ENCODE measurements around the gene GSTM4. TPM values are rescaled to one million over a fixed set of nuclear protein-coding genes. Genes with fewer than 3 reads are reported as not detected.

Gene GSTM4
- total RNA-seq, 1 experiment from 2014 or later: 22.0 TPM

DNA sequence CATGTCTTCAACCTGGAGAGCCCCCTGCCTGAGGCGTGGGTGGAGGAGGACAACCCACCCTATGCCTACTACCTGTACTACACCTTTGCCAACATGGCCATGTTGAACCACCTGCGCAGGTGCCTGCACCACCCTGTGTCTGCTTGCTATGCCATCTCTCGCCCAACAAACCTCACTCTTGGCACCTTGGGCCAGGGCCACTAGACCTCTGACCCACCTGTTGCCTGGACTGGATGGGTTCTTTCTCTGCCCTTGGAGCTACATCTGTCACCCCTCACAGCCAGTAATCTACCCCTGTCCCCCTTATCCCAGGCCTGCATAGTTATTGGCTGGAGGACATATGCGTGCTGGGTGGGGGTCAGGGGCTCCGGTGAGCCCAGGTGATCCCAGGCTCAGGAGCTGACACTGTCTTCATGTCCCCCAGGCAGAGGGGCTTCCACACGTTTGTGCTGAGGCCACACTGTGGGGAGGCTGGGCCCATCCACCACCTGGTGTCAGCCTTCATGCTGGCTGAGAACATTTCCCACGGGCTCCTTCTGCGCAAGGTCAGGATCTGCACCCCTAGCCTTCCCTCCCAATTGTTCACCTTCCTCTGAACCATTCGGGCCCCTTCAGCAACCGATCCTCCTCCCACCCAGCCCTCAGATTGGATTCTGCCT is 26.4 kb upstream of the GSTM4 start:
- no peak for TF ChIP-seq TCF7L2 (IDR thresholded peaks at IDR 0.05; ENCODE audit: low read depth, low read length)
- no peak for TF ChIP-seq SIN3A (IDR thresholded peaks at IDR 0.05; ENCODE audit: borderline replicate concordance, insufficient read depth, low read depth, low read length)
- TF ChIP-seq POLR2AphosphoS5 (IDR thresholded peaks at IDR 0.05; ENCODE audit: low read depth, low read length): no peak
- TF ChIP-seq, protein P1, sequence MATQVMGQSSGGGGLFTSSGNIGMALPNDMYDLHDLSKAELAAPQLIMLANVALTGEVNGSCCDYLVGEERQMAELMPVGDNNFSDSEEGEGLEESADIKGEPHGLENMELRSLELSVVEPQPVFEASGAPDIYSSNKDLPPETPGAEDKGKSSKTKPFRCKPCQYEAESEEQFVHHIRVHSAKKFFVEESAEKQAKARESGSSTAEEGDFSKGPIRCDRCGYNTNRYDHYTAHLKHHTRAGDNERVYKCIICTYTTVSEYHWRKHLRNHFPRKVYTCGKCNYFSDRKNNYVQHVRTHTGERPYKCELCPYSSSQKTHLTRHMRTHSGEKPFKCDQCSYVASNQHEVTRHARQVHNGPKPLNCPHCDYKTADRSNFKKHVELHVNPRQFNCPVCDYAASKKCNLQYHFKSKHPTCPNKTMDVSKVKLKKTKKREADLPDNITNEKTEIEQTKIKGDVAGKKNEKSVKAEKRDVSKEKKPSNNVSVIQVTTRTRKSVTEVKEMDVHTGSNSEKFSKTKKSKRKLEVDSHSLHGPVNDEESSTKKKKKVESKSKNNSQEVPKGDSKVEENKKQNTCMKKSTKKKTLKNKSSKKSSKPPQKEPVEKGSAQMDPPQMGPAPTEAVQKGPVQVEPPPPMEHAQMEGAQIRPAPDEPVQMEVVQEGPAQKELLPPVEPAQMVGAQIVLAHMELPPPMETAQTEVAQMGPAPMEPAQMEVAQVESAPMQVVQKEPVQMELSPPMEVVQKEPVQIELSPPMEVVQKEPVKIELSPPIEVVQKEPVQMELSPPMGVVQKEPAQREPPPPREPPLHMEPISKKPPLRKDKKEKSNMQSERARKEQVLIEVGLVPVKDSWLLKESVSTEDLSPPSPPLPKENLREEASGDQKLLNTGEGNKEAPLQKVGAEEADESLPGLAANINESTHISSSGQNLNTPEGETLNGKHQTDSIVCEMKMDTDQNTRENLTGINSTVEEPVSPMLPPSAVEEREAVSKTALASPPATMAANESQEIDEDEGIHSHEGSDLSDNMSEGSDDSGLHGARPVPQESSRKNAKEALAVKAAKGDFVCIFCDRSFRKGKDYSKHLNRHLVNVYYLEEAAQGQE (IDR thresholded peaks at IDR 0.05; ENCODE audit: insufficient read depth in 1 of 2, low read depth in 2 of 2, low read length in 1 of 2): no peak
- TF ChIP-seq, protein P2, sequence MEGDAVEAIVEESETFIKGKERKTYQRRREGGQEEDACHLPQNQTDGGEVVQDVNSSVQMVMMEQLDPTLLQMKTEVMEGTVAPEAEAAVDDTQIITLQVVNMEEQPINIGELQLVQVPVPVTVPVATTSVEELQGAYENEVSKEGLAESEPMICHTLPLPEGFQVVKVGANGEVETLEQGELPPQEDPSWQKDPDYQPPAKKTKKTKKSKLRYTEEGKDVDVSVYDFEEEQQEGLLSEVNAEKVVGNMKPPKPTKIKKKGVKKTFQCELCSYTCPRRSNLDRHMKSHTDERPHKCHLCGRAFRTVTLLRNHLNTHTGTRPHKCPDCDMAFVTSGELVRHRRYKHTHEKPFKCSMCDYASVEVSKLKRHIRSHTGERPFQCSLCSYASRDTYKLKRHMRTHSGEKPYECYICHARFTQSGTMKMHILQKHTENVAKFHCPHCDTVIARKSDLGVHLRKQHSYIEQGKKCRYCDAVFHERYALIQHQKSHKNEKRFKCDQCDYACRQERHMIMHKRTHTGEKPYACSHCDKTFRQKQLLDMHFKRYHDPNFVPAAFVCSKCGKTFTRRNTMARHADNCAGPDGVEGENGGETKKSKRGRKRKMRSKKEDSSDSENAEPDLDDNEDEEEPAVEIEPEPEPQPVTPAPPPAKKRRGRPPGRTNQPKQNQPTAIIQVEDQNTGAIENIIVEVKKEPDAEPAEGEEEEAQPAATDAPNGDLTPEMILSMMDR (IDR thresholded peaks at IDR 0.05): no peak
- CTCF ChIA-PET: interaction anchor here (0.7 to 1.4 kb wide), 5 partner anchors 11 to 83 kb away, joined by 3 to 6 read pairs (median 4); no protein-coding TSS in a partner anchor
- in situ Hi-C loops (cut with HindIII; ENCODE audit: low pct_unique_long_range_greater_than_20kb, low sequenced_read_pairs) (no loop called here), intact Hi-C loops (cut with micrococcal nuclease; ENCODE audit: unreplicated experiment) (no loop called here)
- Histone ChIP-seq H3K36me3 (ENCODE audit: control insufficient read depth, insufficient read depth, low read length) (no peaks in the 10 kb centered on the region), H3K27ac (ENCODE audit: low read length) (no peak overlapping the region), H3K4me1 (ENCODE audit: control insufficient read depth, insufficient read depth, low read length) (no peaks in the 10 kb centered on the region), H3K4me3 (ENCODE audit: low read depth in 2 of 2, low read length in 2 of 2) (no peak overlapping the region), H3K27me3 (ENCODE audit: control insufficient read depth, insufficient read depth, low read length) (no peaks in the 10 kb centered on the region), H3K9me3 (ENCODE audit: control insufficient read depth, insufficient read depth, low read depth, low read length) (no peaks in the 10 kb centered on the region)
- POLR2A ChIA-PET: no interaction called here
- DNase-seq (ENCODE audit: low read depth, low spot score) (no peak), ATAC-seq (no peak)
- no TSS peak for BruUV-seq (replicated peaks)

DNA sequence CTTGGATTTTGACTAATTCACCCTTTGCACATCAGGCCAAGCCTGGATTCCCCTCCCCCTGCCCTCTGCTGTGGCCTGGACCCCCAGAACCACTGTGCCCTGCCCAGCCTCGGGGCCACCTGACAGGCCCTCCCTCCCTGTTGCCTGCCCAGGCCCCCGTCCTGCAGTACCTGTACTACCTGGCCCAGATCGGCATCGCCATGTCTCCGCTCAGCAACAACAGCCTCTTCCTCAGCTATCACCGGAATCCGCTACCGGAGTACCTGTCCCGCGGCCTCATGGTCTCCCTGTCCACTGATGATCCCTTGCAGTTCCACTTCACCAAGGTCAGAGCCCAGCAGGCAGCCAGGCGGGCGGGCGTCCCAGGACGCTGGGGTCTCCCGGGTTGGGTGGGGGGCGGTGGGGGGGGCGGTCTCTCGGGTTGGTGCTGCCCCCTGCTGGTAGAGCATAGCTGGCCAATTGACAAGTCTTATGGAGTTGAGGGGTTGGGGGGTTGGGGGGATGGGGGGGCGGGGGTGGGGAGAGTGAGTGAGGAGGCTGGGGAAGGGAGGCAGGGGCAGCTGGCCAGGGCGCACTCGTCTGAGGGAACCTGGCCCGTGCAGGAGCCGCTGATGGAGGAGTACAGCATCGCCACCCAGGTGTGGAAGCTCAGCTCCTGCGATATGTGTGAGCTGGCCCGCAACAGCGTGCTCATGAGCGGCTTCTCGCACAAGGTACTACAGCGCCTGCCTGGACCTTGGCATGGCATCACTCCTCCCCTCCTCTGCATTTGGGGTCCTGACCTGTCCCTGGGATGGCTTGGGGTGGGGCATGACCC is 25.6 kb upstream of the GSTM4 start:
- Histone ChIP-seq H3K4me3 (ENCODE audit: low read depth in 2 of 2, low read length in 2 of 2) (no peak overlapping the region), H3K36me3 (ENCODE audit: control insufficient read depth, insufficient read depth, low read length) (no peaks in the 10 kb centered on the region), H3K27me3 (ENCODE audit: control insufficient read depth, insufficient read depth, low read length) (no peaks in the 10 kb centered on the region), H3K4me1 (ENCODE audit: control insufficient read depth, insufficient read depth, low read length) (no peaks in the 10 kb centered on the region; the same call in 1 of the 2 replicates), H3K27ac (ENCODE audit: low read length) (no peak overlapping the region), H3K9me3 (ENCODE audit: control insufficient read depth, insufficient read depth, low read depth, low read length) (no peaks in the 10 kb centered on the region)
- DNase-seq (ENCODE audit: low read depth, low spot score) (no peak), ATAC-seq (no peak)
- ChIA-PET POLR2A (no interaction called here), CTCF (interaction anchor here (0.6 to 1.4 kb wide), 9 partner anchors 8 to 333 kb away, joined by 3 to 6 read pairs (median 4); no protein-coding TSS in a partner anchor)
- BruUV-seq (replicated peaks): no TSS peak
- TF ChIP-seq SIN3A (IDR thresholded peaks at IDR 0.05; ENCODE audit: borderline replicate concordance, insufficient read depth, low read depth, low read length): no peak
- TF ChIP-seq, protein P2 (IDR thresholded peaks at IDR 0.05): peak; percentile 40; the same call in 1 of the 2 replicates
- intact Hi-C loops (cut with micrococcal nuclease; ENCODE audit: unreplicated experiment): no loop called here
- in situ Hi-C loops (cut with HindIII; ENCODE audit: low pct_unique_long_range_greater_than_20kb, low sequenced_read_pairs): no loop called here

All from Panc1 (cell line).